ENCODE results near the gene TAGLN3.

Gene TAGLN3

GRCh38 chr3:112056451-112056929, 57.8 kb downstream of the TAGLN3 start:
- no peak for DNase-seq

GRCh38 chr3:112059497-112059896, 60.8 kb downstream of the TAGLN3 start:
- no peak for DNase-seq

- no peak for DNase-seq
Observed at GRCh38 chr3:112061152-112061551, 62.4 kb downstream of the TAGLN3 start.

All from NCI-H2029 (cell line).